ENCODE results near the gene PRXL2C.
A peak's percentile ranks its signal among the peaks of the same experiment; 100 is the strongest.

Gene PRXL2C

GRCh38 chr9:96660692-96661248, 5.7 kb upstream of the PRXL2C start:
- no CpG with 5 or more reads among the region's 7 CpGs for WGBS (ENCODE audit: extremely low coverage, insufficient coverage, low lambda C conversion rate)
- H3K4me3 ChIP-seq (ENCODE audit: low read length): no peak overlapping the region
- H2BK120ac ChIP-seq (ENCODE audit: low read depth, low read length): no peak overlapping the region
- H3K18ac ChIP-seq (ENCODE audit: low read length): no peak overlapping the region
- H3K79me1 ChIP-seq (ENCODE audit: low read length): no peaks in the 10 kb centered on the region
- DNase-seq: no peak
- H3K23ac ChIP-seq (ENCODE audit: low read length): no peak overlapping the region
- H4K5ac ChIP-seq (ENCODE audit: low read length): no peak overlapping the region
- no peak overlapping the region for H3K56ac ChIP-seq (ENCODE audit: low read length)
- H3K36me3 ChIP-seq (ENCODE audit: control insufficient read depth, insufficient read depth, low read length): no peaks in the 10 kb centered on the region
- no peak overlapping the region for H3K27ac ChIP-seq (ENCODE audit: low read depth, low read length)
- H3K4ac ChIP-seq (ENCODE audit: low read depth, low read length): no peak overlapping the region
- no peak overlapping the region for H2BK15ac ChIP-seq (replicated peaks; ENCODE audit: low read depth)
- H3K27me3 ChIP-seq (ENCODE audit: insufficient read depth, low read length, poor library complexity): no peaks in the 10 kb centered on the region
- H3K4me2 ChIP-seq (ENCODE audit: low read length): no peak overlapping the region
- H2AK5ac ChIP-seq (ENCODE audit: low read length): no peak overlapping the region
- H3K4me1 ChIP-seq (ENCODE audit: control insufficient read depth, low read depth, low read length): no peaks in the 10 kb centered on the region
- H3K9ac ChIP-seq (ENCODE audit: low read length): no peak overlapping the region
- no peak overlapping the region for H4K8ac ChIP-seq (ENCODE audit: low read depth, low read length)
- no peaks in the 10 kb centered on the region for H3K79me2 ChIP-seq (ENCODE audit: control insufficient read depth, insufficient read depth, low read length)
- no peak overlapping the region for H2BK5ac ChIP-seq (ENCODE audit: low read length)

- H3K4me3 ChIP-seq (ENCODE audit: low read length): peak overlapping the region; percentile 67
- H3K27me3 ChIP-seq (ENCODE audit: insufficient read depth, low read length, poor library complexity): no peaks in the 10 kb centered on the region
- no peak overlapping the region for H2BK15ac ChIP-seq (replicated peaks; ENCODE audit: low read depth)
- no peak overlapping the region for H2BK5ac ChIP-seq (ENCODE audit: low read length)
- no peak overlapping the region for H4K8ac ChIP-seq (ENCODE audit: low read depth, low read length)
- H3K36me3 ChIP-seq (ENCODE audit: control insufficient read depth, insufficient read depth, low read length): no peaks in the 10 kb centered on the region
- peak overlapping the region; percentile 85 for H3K56ac ChIP-seq (ENCODE audit: low read length)
- H4K5ac ChIP-seq (ENCODE audit: low read length): no peak overlapping the region
- no peaks in the 10 kb centered on the region for H3K79me1 ChIP-seq (ENCODE audit: low read length)
- WGBS (ENCODE audit: extremely low coverage, insufficient coverage, low lambda C conversion rate): no CpG with 5 or more reads among the region's 74 CpGs
- no peak overlapping the region for H3K23ac ChIP-seq (ENCODE audit: low read length)
- H3K4me2 ChIP-seq (ENCODE audit: low read length): peak overlapping the region; percentile 83
- peak; percentile 94 for DNase-seq
- peak overlapping the region; percentile 61 for H3K18ac ChIP-seq (ENCODE audit: low read length)
- H2AK5ac ChIP-seq (ENCODE audit: low read length): no peak overlapping the region
- no peak overlapping the region for H2BK120ac ChIP-seq (ENCODE audit: low read depth, low read length)
- H3K4ac ChIP-seq (ENCODE audit: low read depth, low read length): no peak overlapping the region
- peak overlapping the region; percentile 81 for H3K9ac ChIP-seq (ENCODE audit: low read length)
- H3K4me1 ChIP-seq (ENCODE audit: control insufficient read depth, low read depth, low read length): no peaks in the 10 kb centered on the region
- no peaks in the 10 kb centered on the region for H3K79me2 ChIP-seq (ENCODE audit: control insufficient read depth, insufficient read depth, low read length)
- H3K27ac ChIP-seq (ENCODE audit: low read depth, low read length): peak overlapping the region; percentile 43
These were observed 493 bp downstream of the PRXL2C start for GRCh38 chr9:96654450-96655197.

- Histone ChIP-seq H2BK5ac (ENCODE audit: low read length) (no peak overlapping the region), H2AK5ac (ENCODE audit: low read length) (no peak overlapping the region), H3K23ac (ENCODE audit: low read length) (no peak overlapping the region), H3K4me1 (ENCODE audit: control insufficient read depth, low read depth, low read length) (no peaks in the 10 kb centered on the region), H3K4me3 (ENCODE audit: low read length) (no peak overlapping the region), H2BK15ac (replicated peaks; ENCODE audit: low read depth) (no peak overlapping the region), H3K4me2 (ENCODE audit: low read length) (no peak overlapping the region), H3K27me3 (ENCODE audit: insufficient read depth, low read length, poor library complexity) (no peaks in the 10 kb centered on the region), H3K79me2 (ENCODE audit: control insufficient read depth, insufficient read depth, low read length) (no peaks in the 10 kb centered on the region), H3K4ac (ENCODE audit: low read depth, low read length) (no peak overlapping the region), H3K18ac (ENCODE audit: low read length) (no peak overlapping the region), H2BK120ac (ENCODE audit: low read depth, low read length) (no peak overlapping the region), H3K56ac (ENCODE audit: low read length) (no peak overlapping the region), H3K36me3 (ENCODE audit: control insufficient read depth, insufficient read depth, low read length) (no peaks in the 10 kb centered on the region), H3K9ac (ENCODE audit: low read length) (no peak overlapping the region), H3K27ac (ENCODE audit: low read depth, low read length) (no peak overlapping the region), H3K79me1 (ENCODE audit: low read length) (no peaks in the 10 kb centered on the region), H4K5ac (ENCODE audit: low read length) (no peak overlapping the region), H4K8ac (ENCODE audit: low read depth, low read length) (no peak overlapping the region)
- DNase-seq: no peak
These were observed 3.5 kb downstream of the PRXL2C start for GRCh38 chr9:96651626-96652025.

- Histone ChIP-seq H3K4ac (ENCODE audit: low read depth, low read length) (no peak overlapping the region), H3K9ac (ENCODE audit: low read length) (no peak overlapping the region), H3K4me1 (ENCODE audit: control insufficient read depth, low read depth, low read length) (no peaks in the 10 kb centered on the region), H3K18ac (ENCODE audit: low read length) (no peak overlapping the region), H3K79me2 (ENCODE audit: control insufficient read depth, insufficient read depth, low read length) (no peaks in the 10 kb centered on the region), H3K4me2 (ENCODE audit: low read length) (no peak overlapping the region), H3K23ac (ENCODE audit: low read length) (no peak overlapping the region), H3K79me1 (ENCODE audit: low read length) (no peaks in the 10 kb centered on the region), H3K56ac (ENCODE audit: low read length) (no peak overlapping the region), H4K8ac (ENCODE audit: low read depth, low read length) (no peak overlapping the region), H3K36me3 (ENCODE audit: control insufficient read depth, insufficient read depth, low read length) (no peaks in the 10 kb centered on the region), H3K27ac (ENCODE audit: low read depth, low read length) (no peak overlapping the region), H2BK15ac (replicated peaks; ENCODE audit: low read depth) (no peak overlapping the region), H4K5ac (ENCODE audit: low read length) (no peak overlapping the region), H2AK5ac (ENCODE audit: low read length) (no peak overlapping the region), H3K27me3 (ENCODE audit: insufficient read depth, low read length, poor library complexity) (no peaks in the 10 kb centered on the region), H2BK5ac (ENCODE audit: low read length) (no peak overlapping the region), H3K4me3 (ENCODE audit: low read length) (no peak overlapping the region), H2BK120ac (ENCODE audit: low read depth, low read length) (no peak overlapping the region)
- no CpG with 5 or more reads among the region's 1 CpG for WGBS (ENCODE audit: extremely low coverage, insufficient coverage, low lambda C conversion rate)
- no peak for DNase-seq
These were observed 5.3 kb downstream of the PRXL2C start for GRCh38 chr9:96649620-96650324.

- H2BK120ac ChIP-seq (ENCODE audit: low read depth, low read length): no peak overlapping the region
- H3K36me3 ChIP-seq (ENCODE audit: control insufficient read depth, insufficient read depth, low read length): no peaks in the 10 kb centered on the region
- H3K4me3 ChIP-seq (ENCODE audit: low read length): no peak overlapping the region
- no peak overlapping the region for H3K27ac ChIP-seq (ENCODE audit: low read depth, low read length)
- no CpG with 5 or more reads among the region's 13 CpGs for WGBS (ENCODE audit: extremely low coverage, insufficient coverage, low lambda C conversion rate)
- H3K4me1 ChIP-seq (ENCODE audit: control insufficient read depth, low read depth, low read length): no peaks in the 10 kb centered on the region
- no peak overlapping the region for H2BK5ac ChIP-seq (ENCODE audit: low read length)
- peak overlapping the region; percentile 13 for H4K8ac ChIP-seq (ENCODE audit: low read depth, low read length)
- no peak overlapping the region for H3K23ac ChIP-seq (ENCODE audit: low read length)
- no peak overlapping the region for H4K5ac ChIP-seq (ENCODE audit: low read length)
- no peak overlapping the region for H3K4me2 ChIP-seq (ENCODE audit: low read length)
- H3K18ac ChIP-seq (ENCODE audit: low read length): no peak overlapping the region
- no peaks in the 10 kb centered on the region for H3K27me3 ChIP-seq (ENCODE audit: insufficient read depth, low read length, poor library complexity)
- H3K56ac ChIP-seq (ENCODE audit: low read length): no peak overlapping the region
- no peak overlapping the region for H2BK15ac ChIP-seq (replicated peaks; ENCODE audit: low read depth)
- no peaks in the 10 kb centered on the region for H3K79me2 ChIP-seq (ENCODE audit: control insufficient read depth, insufficient read depth, low read length)
- H3K9ac ChIP-seq (ENCODE audit: low read length): no peak overlapping the region
- no peaks in the 10 kb centered on the region for H3K79me1 ChIP-seq (ENCODE audit: low read length)
- H3K4ac ChIP-seq (ENCODE audit: low read depth, low read length): no peak overlapping the region
- DNase-seq: no peak
- no peak overlapping the region for H2AK5ac ChIP-seq (ENCODE audit: low read length)
These were observed 8.8 kb downstream of the PRXL2C start for GRCh38 chr9:96646081-96646991.
